ENCODE results near the gene DMAC2. TPM values are rescaled to one million over a fixed set of nuclear protein-coding genes. Genes with fewer than 3 reads are reported as not detected.
"Not testable (repeated sequence)": the region's sequence is repeated elsewhere in the genome, so short reads cannot be mapped to it uniquely, and the experiment has no call there.

DMAC2 gene
- total RNA-seq, 3 donors from 2014 or later = 24.8 to 41.3 (median 31.6) TPM

GRCh38 chr19:41435936-41436673 lies 3.6 kb downstream of the DMAC2 start:
- no peak overlapping the region for H3K4me3 ChIP-seq
- DNase-seq (ENCODE audit: low spot score in 2 of 2) = no peak
- H3K4me1 ChIP-seq = no peaks in the 10 kb centered on the region
- intact Hi-C loops (cut with DNase I; ENCODE audit: low total_unique reads) = no loop called here
- H3K27ac ChIP-seq = no peak overlapping the region
- H3K9me3 ChIP-seq = no peaks in the 10 kb centered on the region
- no peaks in the 10 kb centered on the region for H3K36me3 ChIP-seq
- TF ChIP-seq CTCF (IDR thresholded peaks at IDR 0.05) (no peak), POLR2AphosphoS5 (IDR thresholded peaks at IDR 0.05) (no peak), POLR2A (IDR thresholded peaks at IDR 0.05) (no peak)
- no peaks in the 10 kb centered on the region for H3K27me3 ChIP-seq

DNA sequence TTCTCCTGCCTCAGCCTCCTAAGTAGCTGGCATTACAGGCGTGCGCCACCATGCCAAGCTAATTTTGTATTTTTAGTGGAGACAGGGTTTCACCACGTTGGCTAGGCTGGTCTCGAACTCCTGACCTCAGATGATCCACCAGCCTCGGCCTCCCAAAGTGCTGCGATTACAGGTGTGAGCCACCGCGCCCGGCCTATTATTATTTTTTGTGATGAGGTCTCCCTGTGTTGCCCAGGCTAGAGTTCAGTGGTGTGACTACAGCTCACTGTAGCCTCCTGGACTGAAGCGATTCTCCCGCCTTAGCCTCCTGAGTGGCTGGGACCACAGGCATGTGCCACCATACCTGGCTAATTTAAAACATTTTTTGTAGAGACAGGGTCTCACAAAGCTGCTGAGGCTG lies 4.3 kb downstream of the DMAC2 start:
- H3K36me3 ChIP-seq; H3K9me3 ChIP-seq; H3K27me3 ChIP-seq; H3K4me1 ChIP-seq; DNase-seq (ENCODE audit: low spot score in 2 of 2); H3K4me3 ChIP-seq; intact Hi-C loops (cut with DNase I; ENCODE audit: low total_unique reads); H3K27ac ChIP-seq: not testable (repeated sequence)

GRCh38 chr19:41434450-41434849 lies 5.3 kb downstream of the DMAC2 start:
- Histone ChIP-seq H3K9me3 (no peaks in the 10 kb centered on the region), H3K4me3 (no peak overlapping the region), H3K36me3 (no peaks in the 10 kb centered on the region), H3K27ac (no peak overlapping the region), H3K27me3 (no peaks in the 10 kb centered on the region), H3K4me1 (no peaks in the 10 kb centered on the region)
- intact Hi-C loops (cut with DNase I; ENCODE audit: low total_unique reads) = no loop called here
- TF ChIP-seq POLR2A (IDR thresholded peaks at IDR 0.05) = no peak
- DNase-seq (ENCODE audit: low spot score in 2 of 2) = no peak

DNA sequence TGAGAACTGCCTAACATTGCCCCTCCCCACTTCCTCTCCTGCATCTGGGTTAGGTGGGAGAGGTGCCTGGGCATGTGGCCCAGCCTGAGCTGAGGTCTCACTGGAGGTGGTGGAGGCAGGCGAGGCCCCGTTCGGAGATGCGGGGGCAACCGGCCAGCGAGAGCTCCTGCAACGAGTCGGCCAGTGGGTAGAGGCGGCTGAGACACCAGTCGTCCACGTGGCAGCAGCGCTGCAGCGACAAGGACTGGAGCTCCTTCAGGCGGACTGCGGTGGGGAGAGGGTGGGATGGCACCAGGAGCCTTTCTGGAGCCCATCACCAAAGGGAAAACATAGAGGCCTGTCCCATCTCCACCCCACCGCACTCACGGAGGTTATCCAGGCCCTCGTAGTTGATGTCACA lies 6.5 kb downstream of the DMAC2 start:
- no peaks in the 10 kb centered on the region for H3K36me3 ChIP-seq
- intact Hi-C loops (cut with DNase I; ENCODE audit: low total_unique reads) = no loop called here
- no peaks in the 10 kb centered on the region for H3K27me3 ChIP-seq
- TF ChIP-seq POLR2AphosphoS5 (IDR thresholded peaks at IDR 0.05) = no peak
- TF ChIP-seq POLR2A (IDR thresholded peaks at IDR 0.05) = no peak
- no peak for TF ChIP-seq CTCF (IDR thresholded peaks at IDR 0.05)
- no peaks in the 10 kb centered on the region for H3K9me3 ChIP-seq
- peaks cover 0 to 9% of the 10 kb centered on the region in 2 donors for H3K4me1 ChIP-seq
- no peak for DNase-seq (ENCODE audit: low spot score in 2 of 2)
- no peak overlapping the region for H3K4me3 ChIP-seq
- H3K27ac ChIP-seq = no peak overlapping the region

- TF ChIP-seq CTCF (IDR thresholded peaks at IDR 0.05) = no peak
- no peak for TF ChIP-seq POLR2A (IDR thresholded peaks at IDR 0.05)
- TF ChIP-seq POLR2AphosphoS5 (IDR thresholded peaks at IDR 0.05) = no peak
- H3K4me3 ChIP-seq = no peak overlapping the region
- no peaks in the 10 kb centered on the region for H3K27me3 ChIP-seq
- no peaks in the 10 kb centered on the region for H3K9me3 ChIP-seq
- peaks cover 0 to 9% of the 10 kb centered on the region in 2 donors for H3K4me1 ChIP-seq
- DNase-seq (ENCODE audit: low spot score in 2 of 2) = no peak
- no peak overlapping the region for H3K27ac ChIP-seq
- no peaks in the 10 kb centered on the region for H3K36me3 ChIP-seq
- intact Hi-C loops (cut with DNase I; ENCODE audit: low total_unique reads) = no loop called here
These were observed 8.0 kb downstream of the DMAC2 start for GRCh38 chr19:41431426-41432386.

DNA sequence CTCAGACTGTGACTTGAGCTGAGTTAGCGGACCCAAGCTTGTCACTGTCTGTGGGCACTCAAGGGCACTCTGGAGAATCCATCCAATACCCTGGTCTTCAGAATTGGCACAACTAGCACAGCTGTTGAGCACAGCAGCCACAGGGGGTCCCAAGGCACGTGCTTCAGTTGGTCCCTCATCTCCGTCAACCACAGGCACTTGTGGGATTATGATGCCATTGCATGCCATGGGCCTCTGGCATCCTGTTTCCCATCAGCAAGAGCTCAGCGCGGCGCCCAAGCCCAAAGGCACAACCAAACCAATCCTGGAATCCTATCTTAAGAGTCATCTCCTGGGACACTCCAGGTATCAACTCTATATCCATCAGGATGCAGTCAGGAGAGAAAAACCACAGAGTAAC lies 8.8 kb downstream of the DMAC2 start:
- H3K9me3 ChIP-seq = no peaks in the 10 kb centered on the region
- H3K27ac ChIP-seq = no peak overlapping the region
- H3K4me3 ChIP-seq = no peak overlapping the region
- intact Hi-C loops (cut with DNase I; ENCODE audit: low total_unique reads) = no loop called here
- peaks cover 0 to 9% of the 10 kb centered on the region in 2 donors for H3K4me1 ChIP-seq
- no peaks in the 10 kb centered on the region for H3K27me3 ChIP-seq
- TF ChIP-seq POLR2AphosphoS5 (IDR thresholded peaks at IDR 0.05) (no peak), POLR2A (IDR thresholded peaks at IDR 0.05) (no peak), CTCF (IDR thresholded peaks at IDR 0.05) (no peak)
- no peak for DNase-seq (ENCODE audit: low spot score in 2 of 2)
- no peaks in the 10 kb centered on the region for H3K36me3 ChIP-seq

Measured in breast epithelium (tissue), 4 donors.